CD4-positive, alpha-beta memory T cell (primary cell): ENCODE measurements around the gene RRAS2. TPM values are rescaled to one million over a fixed set of nuclear protein-coding genes. Genes with fewer than 3 reads are reported as not detected.

Source experiments
- CTCF ChIA-PET: fragments of 350-600 bp; sonication (Branson Sonifier 250); formaldehyde crosslinking; loops from one replicate; lab custom pipeline; 2021; ENCODE audit warnings: inconsistent platforms; ENCODE audit not compliant: partially characterized antibody; lab: Charles Lee
- POLR2A ChIA-PET: fragments of 350-600 bp; sonication (Branson Sonifier 250); formaldehyde crosslinking; loops from one replicate; lab custom pipeline; 2021; ENCODE audit not compliant: partially characterized antibody; lab: Charles Lee
- DNase-seq, 5 donors: peaks; one replicate each; pipeline versions ENCODE4 v3.0.0 to v3.0.0-alpha.2; 2020 to 2022; ENCODE audit warnings: mixed read lengths in 1 of 5
- H3K27ac ChIP-seq: one replicate; pipeline ENCODE4 v1.7.0; 2013; ENCODE audit warnings: low read depth, low read length
- H3K27me3 ChIP-seq: 2 replicates; pipeline ENCODE4 v1.7.0; 2013; ENCODE audit warnings: mild to moderate bottlenecking, low read length, moderate library complexity; ENCODE audit not compliant: insufficient read depth
- H3K36me3 ChIP-seq: 2 replicates; pipeline ENCODE4 v1.7.0; 2013; ENCODE audit warnings: mild to moderate bottlenecking, low read length, moderate library complexity; ENCODE audit not compliant: insufficient read depth
- H3K4me1 ChIP-seq: 2 replicates; pipeline ENCODE4 v1.7.0; 2013; ENCODE audit warnings: mild to moderate bottlenecking, low read length, moderate library complexity; ENCODE audit not compliant: insufficient read depth
- H3K4me3 ChIP-seq, 2 donors: one replicate each; pipeline ENCODE4 v1.7.0; 2013; ENCODE audit warnings: low read length in 2 of 2, mild to moderate bottlenecking in 1 of 2
- H3K9me3 ChIP-seq, 2 donors: one replicate each; pipeline ENCODE4 v1.7.0; 2013; ENCODE audit warnings: low read length in 2 of 2, control low read depth in 1 of 2; ENCODE audit not compliant: control insufficient read depth in 1 of 2
- H3K27ac Mint-ChIP-seq, 7 donors: one replicate each; pipeline ENCODE4 v1.8.0; 2020 to 2021; ENCODE audit warnings: mixed read lengths in 7 of 7, mild to moderate bottlenecking in 6 of 7, inconsistent platforms in 3 of 7, moderate library complexity in 3 of 7
- H3K27me3 Mint-ChIP-seq, 2 donors: one replicate each; pipeline ENCODE4 v1.8.0; 2020 to 2021; ENCODE audit warnings: mixed read lengths in 2 of 2
- H3K36me3 Mint-ChIP-seq, 2 donors: one replicate each; pipeline ENCODE4 v1.8.0; 2020 to 2021; ENCODE audit warnings: mixed read lengths in 2 of 2, inconsistent platforms in 1 of 2, mild to moderate bottlenecking in 1 of 2
- H3K4me1 Mint-ChIP-seq, 4 donors: one replicate each; pipeline ENCODE4 v1.8.0; 2020 to 2021; ENCODE audit warnings: mixed read lengths in 4 of 4, mild to moderate bottlenecking in 1 of 4
- H3K4me3 Mint-ChIP-seq, 8 donors: one replicate each; pipeline ENCODE4 v1.8.0; 2020 to 2021; ENCODE audit warnings: mixed read lengths in 8 of 8, mild to moderate bottlenecking in 7 of 8, moderate library complexity in 6 of 8, inconsistent platforms in 3 of 8
- H3K9me3 Mint-ChIP-seq, 8 donors: one replicate each; pipeline ENCODE4 v1.8.0; 2020 to 2021; ENCODE audit warnings: mixed read lengths in 8 of 8, mild to moderate bottlenecking in 5 of 8, inconsistent platforms in 3 of 8, moderate library complexity in 1 of 8
- intact Hi-C: fragments of 100-400 bp; cut with micrococcal nuclease; formaldehyde crosslinking; loops from one replicate; pipeline ENCODE4 v1.15.1; 2023
- polyA plus RNA-seq, 2 donors: library from polyadenylated mRNA; unstranded; fragments of 300-500 nt; fragmentation: Illumina TruSeq; gene quantifications; one replicate each; pipeline ENCODE4 v1.2.3, GENCODE V29; 2021
- total RNA-seq, 2 experiments: library from RNA; stranded (reverse); gene quantifications; one replicate each; pipeline ENCODE4 v1.2.3, GENCODE V29; 2021

The RRAS2 gene
- total and polyA plus RNA-seq, 4 experiments from 2014 or later, result 11.4 to 12.5 (median 11.6) TPM

DNA sequence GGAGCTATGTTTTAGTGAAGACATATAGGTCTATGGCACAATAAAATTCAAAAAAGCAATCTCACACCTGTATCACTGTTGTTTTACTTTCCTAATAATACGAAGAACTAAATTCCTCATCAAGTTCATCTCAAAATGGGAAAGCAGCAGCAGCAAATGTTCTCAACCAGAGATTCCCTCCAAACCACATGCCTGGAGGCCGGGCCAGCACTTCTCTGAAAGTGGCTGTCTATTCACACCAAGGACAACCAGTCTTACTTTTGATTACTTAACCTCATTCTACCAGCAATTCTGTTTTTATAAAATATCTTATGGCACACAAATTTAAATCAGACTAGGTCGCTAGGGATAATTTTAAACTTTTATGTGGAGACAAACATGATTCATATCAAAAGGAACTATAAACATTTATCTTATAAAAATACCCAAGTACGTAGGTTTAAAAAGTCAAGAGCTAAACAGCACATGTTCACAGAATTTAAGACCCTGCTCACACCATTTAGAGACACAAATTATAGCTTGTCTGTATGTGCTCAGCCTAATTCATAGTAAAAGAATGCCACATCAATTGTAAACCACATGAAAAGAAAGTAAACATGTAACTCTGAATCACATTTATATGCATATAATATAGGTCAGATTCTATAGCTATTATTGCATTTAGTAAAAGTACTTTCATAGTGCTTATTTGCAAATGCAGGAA, 46.1 kb downstream of the RRAS2 start:
- Histone ChIP-seq H3K4me1 (peaks cover 31% of the 10 kb centered on the region), H3K36me3 (no peaks in the 10 kb centered on the region), H3K27me3 (no peaks in the 10 kb centered on the region), H3K27ac (no peak overlapping the region), H3K9me3 (no peaks in the 10 kb centered on the region), H3K4me3 (no peak overlapping the region)
- no peaks in the 10 kb centered on the region for H3K27me3 Mint-ChIP-seq
- intact Hi-C loops, result no loop called here
- peaks cover 17 to 39% (median 32%) of the 10 kb centered on the region in 4 donors for H3K4me1 Mint-ChIP-seq
- POLR2A ChIA-PET, result no interaction called here
- peak overlapping the region in 4 of 8 donors; percentile 16 to 36 (median 34) for H3K4me3 Mint-ChIP-seq
- DNase-seq, result peak in 2 of 5 donors; percentile 14 to 20
- H3K9me3 Mint-ChIP-seq, result no peaks in the 10 kb centered on the region
- no peaks in the 10 kb centered on the region for H3K36me3 Mint-ChIP-seq
- CTCF ChIA-PET, result interaction anchor here (1.1 to 4.3 kb wide), 3 partner anchors 9 to 141 kb away, joined by 3 to 30 read pairs (median 16); no protein-coding TSS in a partner anchor
- H3K27ac Mint-ChIP-seq, result peak overlapping the region in 2 of 7 donors; percentile 11 to 23

DNA sequence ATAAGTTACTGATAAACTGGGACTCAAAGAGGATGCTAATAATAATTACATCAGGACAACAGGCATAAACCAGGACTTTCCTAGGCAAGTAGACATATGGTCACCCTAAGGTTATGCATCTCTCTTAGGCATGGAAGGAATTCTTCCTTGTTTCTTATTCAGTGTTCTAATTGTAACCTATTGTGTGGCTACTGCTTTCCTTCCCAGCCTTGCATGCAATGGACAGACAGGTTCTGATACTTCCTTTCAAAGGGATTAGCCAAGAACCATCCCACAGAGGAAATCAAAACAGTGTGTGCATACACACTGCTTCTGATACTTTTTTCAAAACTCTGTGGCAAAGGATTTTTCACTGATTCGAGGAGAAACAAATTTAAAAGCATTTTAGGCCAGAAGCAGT, 48.3 kb downstream of the RRAS2 start:
- Histone ChIP-seq H3K4me3 (no peak overlapping the region), H3K27me3 (no peaks in the 10 kb centered on the region), H3K36me3 (no peaks in the 10 kb centered on the region), H3K4me1 (peaks cover 28% of the 10 kb centered on the region), H3K9me3 (no peaks in the 10 kb centered on the region), H3K27ac (no peak overlapping the region)
- Mint-ChIP-seq H3K27me3 (no peaks in the 10 kb centered on the region), H3K36me3 (no peaks in the 10 kb centered on the region), H3K27ac (peak overlapping the region in 1 of 7 donors; percentile 25), H3K9me3 (no peaks in the 10 kb centered on the region), H3K4me1 (peaks cover 15 to 29% (median 24%) of the 10 kb centered on the region in 4 donors), H3K4me3 (no peak overlapping the region)
- ChIA-PET CTCF (interaction anchor here (1.7 to 4.3 kb wide), 3 partner anchors 9 to 538 kb away, joined by 3 to 30 read pairs (median 16); no protein-coding TSS in a partner anchor), POLR2A (interaction anchor here (1.7 kb wide), 1 partner anchor 70 kb away, joined by 3 read pairs; no protein-coding TSS in a partner anchor)
- intact Hi-C loops, result no loop called here
- DNase-seq, result no peak

DNA sequence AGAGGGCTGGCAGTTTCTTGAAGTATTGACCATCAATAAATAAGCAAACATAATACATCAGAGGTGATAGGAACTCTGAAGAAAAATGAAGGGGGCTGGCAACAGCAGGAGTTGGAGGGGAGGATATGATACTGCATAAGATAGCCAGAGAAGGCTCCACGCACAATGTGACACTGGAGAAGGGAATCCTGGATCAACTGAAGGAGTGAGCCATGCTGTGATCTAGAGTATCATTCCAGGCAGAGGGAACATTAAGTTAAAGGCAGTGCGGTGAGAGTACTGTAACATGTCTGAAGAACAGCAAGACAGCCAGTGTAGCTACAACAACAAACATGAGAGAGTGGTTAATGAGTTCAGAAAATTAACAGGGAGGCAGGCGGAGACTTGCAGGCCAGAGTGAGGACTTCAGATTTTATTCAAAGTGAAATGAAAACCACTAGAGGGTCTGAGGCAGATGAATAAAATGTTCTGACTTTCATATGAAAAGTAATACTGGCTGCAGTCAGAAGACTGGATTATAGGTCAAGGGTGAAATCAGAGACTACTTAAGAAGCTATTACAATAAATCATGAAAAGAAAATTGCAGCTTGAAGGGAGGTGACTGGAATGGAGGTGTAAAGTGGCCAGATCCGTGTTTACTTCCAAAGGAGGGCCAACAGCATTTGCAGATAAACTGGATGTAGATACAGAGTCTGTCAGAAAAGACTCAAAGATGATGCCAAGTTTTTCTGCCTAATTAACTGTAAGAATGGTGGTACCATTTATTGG, 49.4 kb downstream of the RRAS2 start:
- Histone ChIP-seq H3K4me3 (no peak overlapping the region), H3K27ac (no peak overlapping the region), H3K9me3 (no peaks in the 10 kb centered on the region), H3K36me3 (no peaks in the 10 kb centered on the region), H3K4me1 (peaks cover 28% of the 10 kb centered on the region), H3K27me3 (no peaks in the 10 kb centered on the region)
- peaks cover 12 to 20% (median 19%) of the 10 kb centered on the region in 4 donors for H3K4me1 Mint-ChIP-seq
- no peaks in the 10 kb centered on the region for H3K27me3 Mint-ChIP-seq
- no peaks in the 10 kb centered on the region for H3K36me3 Mint-ChIP-seq
- no peak overlapping the region for H3K4me3 Mint-ChIP-seq
- DNase-seq, result no peak
- ChIA-PET POLR2A (interaction anchor here (1.7 kb wide), 1 partner anchor 71 kb away, joined by 3 read pairs; no protein-coding TSS in a partner anchor), CTCF (interaction anchor here (0.7 to 2.7 kb wide), 4 partner anchors 9 to 532 kb away, joined by 3 to 30 read pairs (median 16); no protein-coding TSS in a partner anchor)
- H3K9me3 Mint-ChIP-seq, result no peaks in the 10 kb centered on the region
- no peak overlapping the region for H3K27ac Mint-ChIP-seq
- intact Hi-C loops, result loop anchor here (2.0 to 5.0 kb wide), 4 partner anchors 48 to 532 kb away; partner anchors contain the start of gene RRAS2

DNA sequence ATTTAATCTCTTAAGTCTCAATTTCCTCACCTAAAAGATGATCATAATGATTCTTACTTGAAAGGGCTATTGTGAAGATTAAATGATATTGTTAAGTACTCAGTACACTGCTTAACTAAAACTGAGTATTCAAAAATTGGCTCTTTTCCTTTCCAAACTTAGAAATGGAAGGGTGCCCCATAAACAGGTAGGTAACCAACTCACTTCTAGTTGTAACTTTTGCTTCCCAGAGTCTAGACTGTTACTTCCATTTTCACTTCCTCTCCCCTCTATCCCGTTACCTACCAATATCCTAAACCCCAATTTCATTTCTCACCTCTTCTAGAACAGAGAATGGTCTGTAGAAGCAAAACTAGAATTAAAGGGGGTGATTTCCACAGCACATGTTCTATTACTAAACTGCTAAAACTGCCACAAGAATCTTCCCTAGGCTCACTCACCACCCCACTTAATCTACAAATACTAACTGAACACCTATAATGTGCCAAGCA, 50.0 kb downstream of the RRAS2 start:
- no peak overlapping the region for H3K27ac Mint-ChIP-seq
- no peak for DNase-seq
- CTCF ChIA-PET, result interaction anchor here (0.7 to 2.7 kb wide), 16 partner anchors 10 to 536 kb away, joined by 3 to 30 read pairs (median 4); no protein-coding TSS in a partner anchor

DNA sequence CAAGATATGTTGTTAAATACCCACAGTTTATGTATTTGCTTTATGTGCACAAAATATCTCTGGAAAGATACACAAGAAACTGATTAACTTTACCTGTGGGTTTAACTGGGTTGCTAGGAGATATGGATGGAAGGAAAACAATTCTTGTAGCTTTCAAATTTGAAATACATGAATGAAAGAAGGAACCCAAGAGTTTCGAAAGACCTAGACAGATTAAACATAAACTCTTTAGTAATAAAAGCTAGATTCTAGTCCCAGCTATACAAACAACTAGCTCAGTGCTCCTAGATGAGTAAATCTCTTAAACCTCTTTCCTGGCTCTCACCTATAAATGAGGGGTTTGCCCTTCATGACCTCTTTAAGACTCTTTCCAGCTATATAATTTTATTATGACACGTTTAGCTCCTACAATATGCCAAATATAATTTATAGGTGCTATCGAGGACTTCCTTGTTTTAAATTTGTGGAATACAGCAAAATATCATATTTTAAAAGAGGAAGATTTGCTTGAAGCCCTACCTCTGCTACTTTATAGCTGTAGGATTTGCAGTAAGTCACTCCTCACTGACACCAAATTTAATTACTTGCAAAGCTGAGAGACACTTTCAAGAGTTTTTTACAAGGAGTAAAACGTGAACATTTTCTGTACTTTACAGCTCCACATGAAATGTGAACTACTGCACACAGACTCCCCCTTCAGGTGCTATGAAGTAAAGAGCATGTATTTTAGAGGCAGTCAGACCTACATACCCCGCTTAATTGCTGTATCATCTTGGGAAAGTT, 50.7 kb downstream of the RRAS2 start:
- no peak overlapping the region for H3K27ac Mint-ChIP-seq
- CTCF ChIA-PET, result interaction anchor here (0.6 to 2.7 kb wide), 23 partner anchors 11 to 822 kb away, joined by 3 to 30 read pairs (median 3); no protein-coding TSS in a partner anchor
- Histone ChIP-seq H3K27me3 (no peaks in the 10 kb centered on the region), H3K36me3 (no peaks in the 10 kb centered on the region), H3K4me1 (peaks cover 23% of the 10 kb centered on the region), H3K4me3 (no peak overlapping the region), H3K27ac (no peak overlapping the region), H3K9me3 (no peaks in the 10 kb centered on the region)
- no peaks in the 10 kb centered on the region for H3K36me3 Mint-ChIP-seq
- H3K27me3 Mint-ChIP-seq, result no peaks in the 10 kb centered on the region
- no peaks in the 10 kb centered on the region for H3K9me3 Mint-ChIP-seq
- intact Hi-C loops, result loop anchor here (2.0 to 5.0 kb wide), 4 partner anchors 49 to 531 kb away; partner anchors contain the start of gene RRAS2
- H3K4me3 Mint-ChIP-seq, result no peak overlapping the region
- POLR2A ChIA-PET, result no interaction called here
- peak in 4 of 5 donors; percentile 20 to 29 (median 24) for DNase-seq
- H3K4me1 Mint-ChIP-seq, result peaks cover 7 to 12% (median 10%) of the 10 kb centered on the region in 4 donors

More for the DNA sequence above, 50.0 kb downstream of the RRAS2 start:
- Mint-ChIP-seq H3K27me3 (no peaks in the 10 kb centered on the region), H3K4me3 (no peak overlapping the region), H3K36me3 (no peaks in the 10 kb centered on the region), H3K9me3 (no peaks in the 10 kb centered on the region), H3K4me1 (peaks cover 9 to 17% (median 16%) of the 10 kb centered on the region in 4 donors)
- peaks cover 28% of the 10 kb centered on the region for H3K4me1 ChIP-seq
- H3K27me3 ChIP-seq, result no peaks in the 10 kb centered on the region
- H3K27ac ChIP-seq, result no peak overlapping the region
- intact Hi-C loops, result loop anchor here (2.0 to 5.0 kb wide), 4 partner anchors 48 to 532 kb away; partner anchors contain the start of gene RRAS2
- no peaks in the 10 kb centered on the region for H3K36me3 ChIP-seq
- no peak overlapping the region for H3K4me3 ChIP-seq
- H3K9me3 ChIP-seq, result no peaks in the 10 kb centered on the region
- POLR2A ChIA-PET, result no interaction called here

DNA sequence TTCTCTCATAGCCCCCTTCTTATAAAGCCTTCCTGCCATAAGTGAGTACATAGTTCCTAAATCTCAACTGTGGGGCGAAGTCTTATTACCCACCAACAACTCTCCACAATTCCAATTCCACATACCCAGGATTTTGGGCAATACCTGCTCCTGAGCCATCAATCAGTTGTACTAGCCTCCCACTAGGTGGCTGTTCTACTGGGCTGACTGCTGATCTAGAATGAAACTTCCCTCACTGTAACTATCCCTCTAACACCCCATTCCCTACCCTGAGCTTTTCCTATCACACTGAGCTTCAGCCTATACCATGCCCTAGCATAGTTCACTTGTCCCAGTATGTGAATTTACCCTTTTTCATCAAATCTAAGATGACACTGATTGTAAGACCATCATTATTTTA, 52.5 kb downstream of the RRAS2 start:
- POLR2A ChIA-PET, result no interaction called here

More for the DNA sequence above, 52.5 kb downstream of the RRAS2 start:
- CTCF ChIA-PET, result interaction anchor here (0.6 to 8.9 kb wide), 2 partner anchors 13 to 149 kb away, joined by 3 to 172 read pairs; no protein-coding TSS in a partner anchor
- H3K36me3 Mint-ChIP-seq, result no peaks in the 10 kb centered on the region
- no peak overlapping the region for H3K4me3 ChIP-seq
- H3K9me3 Mint-ChIP-seq, result no peaks in the 10 kb centered on the region
- DNase-seq, result no peak
- intact Hi-C loops, result loop anchor here (5.0 kb wide), 2 partner anchors 51 to 529 kb away; partner anchors contain the start of gene RRAS2
- no peak overlapping the region for H3K27ac ChIP-seq
- H3K4me3 Mint-ChIP-seq, result no peak overlapping the region
- peaks cover 0 to 5% (median under 1%) of the 10 kb centered on the region in 4 donors for H3K4me1 Mint-ChIP-seq
- H3K27me3 Mint-ChIP-seq, result no peaks in the 10 kb centered on the region
- H3K36me3 ChIP-seq, result no peaks in the 10 kb centered on the region
- no peaks in the 10 kb centered on the region for H3K27me3 ChIP-seq
- H3K27ac Mint-ChIP-seq, result no peak overlapping the region
- peaks cover 14% of the 10 kb centered on the region for H3K4me1 ChIP-seq
- no peaks in the 10 kb centered on the region for H3K9me3 ChIP-seq
